Measurements from ENCODE around the gene PSEN2.

DNA sequence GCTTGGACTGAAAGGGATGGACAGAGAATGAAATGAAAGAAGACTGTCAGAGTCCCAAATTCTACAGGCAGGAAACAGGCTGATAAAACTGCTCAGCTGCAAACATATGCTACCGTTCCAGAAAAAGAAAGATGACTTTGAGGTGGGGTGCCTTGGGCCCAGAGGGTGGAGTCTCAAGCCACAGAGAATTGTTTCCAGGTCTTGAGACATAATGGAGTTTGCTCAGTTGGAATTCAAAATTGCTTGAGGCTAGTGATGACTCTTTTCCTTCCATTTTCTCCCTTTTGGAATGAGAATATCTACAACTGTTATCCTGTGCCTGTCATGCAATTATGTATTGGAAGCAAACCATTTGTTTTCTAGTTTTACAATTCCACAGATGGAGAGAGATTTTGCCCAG is 23.6 kb upstream of the PSEN2 start:
- TF ChIP-seq, protein P1, sequence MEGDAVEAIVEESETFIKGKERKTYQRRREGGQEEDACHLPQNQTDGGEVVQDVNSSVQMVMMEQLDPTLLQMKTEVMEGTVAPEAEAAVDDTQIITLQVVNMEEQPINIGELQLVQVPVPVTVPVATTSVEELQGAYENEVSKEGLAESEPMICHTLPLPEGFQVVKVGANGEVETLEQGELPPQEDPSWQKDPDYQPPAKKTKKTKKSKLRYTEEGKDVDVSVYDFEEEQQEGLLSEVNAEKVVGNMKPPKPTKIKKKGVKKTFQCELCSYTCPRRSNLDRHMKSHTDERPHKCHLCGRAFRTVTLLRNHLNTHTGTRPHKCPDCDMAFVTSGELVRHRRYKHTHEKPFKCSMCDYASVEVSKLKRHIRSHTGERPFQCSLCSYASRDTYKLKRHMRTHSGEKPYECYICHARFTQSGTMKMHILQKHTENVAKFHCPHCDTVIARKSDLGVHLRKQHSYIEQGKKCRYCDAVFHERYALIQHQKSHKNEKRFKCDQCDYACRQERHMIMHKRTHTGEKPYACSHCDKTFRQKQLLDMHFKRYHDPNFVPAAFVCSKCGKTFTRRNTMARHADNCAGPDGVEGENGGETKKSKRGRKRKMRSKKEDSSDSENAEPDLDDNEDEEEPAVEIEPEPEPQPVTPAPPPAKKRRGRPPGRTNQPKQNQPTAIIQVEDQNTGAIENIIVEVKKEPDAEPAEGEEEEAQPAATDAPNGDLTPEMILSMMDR (IDR thresholded peaks at IDR 0.05): no peak
- TF ChIP-seq POLR2A (IDR thresholded peaks at IDR 0.05): no peak
